K562 (cell line): Measurements from ENCODE around the gene INHBE. TPM values are rescaled to one million over a fixed set of nuclear protein-coding genes. Genes with fewer than 3 reads are reported as not detected.

ENCODE experiments used
- ATAC-seq: fragments of 200-7000 bp; cut with Tn5 transposase; 3 replicates; pipeline ENCODE4 v1.9.1; 2020; ENCODE audit warnings: moderate library complexity
- BruUV-seq: library from RNA; stranded (reverse); fragments of 400-500 nt; replicated peaks from 2 replicates; lab custom pipeline; 2021; lab: Mats Ljungman, UMichigan
- CTCF ChIA-PET: fragments of 300-600 bp; formaldehyde crosslinking; extraction: SDS; loops from one replicate; lab custom pipeline; 2021; ENCODE audit warnings: low intra/inter-chr PET ratio; lab: Yijun Ruan, JAX
- POLR2A ChIA-PET: fragments of 300-600, 350-650 bp; sonication (Branson Sonifier 250); formaldehyde crosslinking; extraction: SDS; loops from one replicate; lab custom pipeline; 2021; ENCODE audit warnings: antibody characterized with exemption, inconsistent platforms; lab: Yijun Ruan, JAX
- DNase-seq, 4 experiments: peaks; one replicate each; pipeline versions ENCODE4 v3.0.0 to v3.0.0-alpha.2; 2011 to 2018; ENCODE audit warnings: low spot score in 3 of 4, mixed read lengths in 3 of 4; ENCODE audit errors: extremely low read depth in 1 of 4
- FAIRE-seq: peaks from 2 replicates; lab custom pipeline; 2011; peaks lifted over from hg19 to GRCh38; lab: Jason Lieb, UNC
- H2AFZ ChIP-seq: 2 replicates; pipeline ENCODE4 v1.6.0; 2011; ENCODE audit warnings: low read depth, low read length, control low read depth, inconsistent platforms
- H3K27ac ChIP-seq: fragments of 200-600 bp; 3 replicates; pipeline ENCODE4 v1.8.0; 2011; ENCODE audit warnings: low read depth, mild to moderate bottlenecking, control low read depth, inconsistent platforms, low read length, moderate library complexity, mixed read lengths; ENCODE audit errors: extremely low read depth
- H3K27me3 ChIP-seq, 2 experiments: fragments of 300-600 bp in 1 of 2; 2 replicates in 1 of 2; 3 replicates in 1 of 2; pipeline versions ENCODE4 v1.6.0 to v1.8.0; 2011; ENCODE audit warnings: inconsistent platforms in 2 of 2, low read length in 2 of 2, mild to moderate bottlenecking in 1 of 2, mixed read lengths in 1 of 2, moderate library complexity in 1 of 2; ENCODE audit not compliant: control insufficient read depth in 2 of 2, insufficient read depth in 2 of 2
- H3K36me3 ChIP-seq: fragments of 300-600 bp; 3 replicates; pipeline ENCODE4 v1.8.0; 2011; ENCODE audit warnings: mild to moderate bottlenecking, low read length, inconsistent platforms; ENCODE audit not compliant: control insufficient read depth, insufficient read depth
- H3K4me1 ChIP-seq, 2 experiments: fragments of 200-600 bp in 1 of 2; replicated peaks in 1 of 2; 2 replicates in 1 of 2; 3 replicates in 1 of 2; pipeline versions ENCODE4 v1.5.1 to v1.8.0; 2011; ENCODE audit warnings: inconsistent platforms in 2 of 2, low read length in 2 of 2, mild to moderate bottlenecking in 1 of 2, mixed read lengths in 1 of 2, moderate library complexity in 1 of 2; ENCODE audit not compliant: control insufficient read depth in 2 of 2, insufficient read depth in 2 of 2
- H3K4me2 ChIP-seq: 2 replicates; pipeline ENCODE4 v1.6.1; 2011; ENCODE audit warnings: low read length, control low read depth, inconsistent platforms, mixed read lengths; ENCODE audit not compliant: insufficient read depth
- H3K4me3 ChIP-seq: fragments of 200-600 bp; sonication (generic), shearing (Covaris generic); 2 replicates; pipeline ENCODE4 v1.5.1; 2016; ENCODE audit warnings: control low read depth, inconsistent platforms
- H3K79me2 ChIP-seq: fragments of 200-600 bp; 3 replicates; pipeline ENCODE4 v1.8.0; 2011; ENCODE audit warnings: low read length, inconsistent platforms; ENCODE audit not compliant: control insufficient read depth, insufficient read depth
- H3K9ac ChIP-seq, 2 experiments: 2 replicates each; pipeline versions ENCODE4 v1.6.0 to v1.6.1; 2011; ENCODE audit warnings: low read depth in 2 of 2, low read length in 2 of 2, control low read depth in 1 of 2, inconsistent platforms in 1 of 2, mild to moderate bottlenecking in 1 of 2, mixed read lengths in 1 of 2; ENCODE audit not compliant: insufficient read depth in 1 of 2
- H3K9me1 ChIP-seq: one replicate; pipeline ENCODE4 v1.6.0; 2011; ENCODE audit warnings: inconsistent platforms, mild to moderate bottlenecking, low read length, moderate library complexity; ENCODE audit not compliant: control insufficient read depth, insufficient read depth
- H3K9me3 ChIP-seq: replicated peaks from 2 replicates; pipeline ENCODE4 v1.5.1; 2011; ENCODE audit warnings: low read depth, low read length, inconsistent platforms; ENCODE audit not compliant: control insufficient read depth, insufficient read depth
- H4K20me1 ChIP-seq: replicated peaks from 2 replicates; pipeline ENCODE4 v1.6.1; 2011; ENCODE audit warnings: low read length, inconsistent platforms, mixed read lengths; ENCODE audit not compliant: control insufficient read depth, insufficient read depth
- IRF2 ChIP-seq: sonication (generic); formaldehyde crosslinking; IDR thresholded peaks from 2 replicates; pipeline ENCODE4 v1.8.1; 2022; ENCODE audit warnings: mild to moderate bottlenecking, missing genetic modification reagents
- LEF1 ChIP-seq: fragments of 450-650 bp; IDR thresholded peaks from 2 replicates; pipeline ENCODE4 v1.6.1; 2016; ENCODE audit warnings: mild to moderate bottlenecking
- MED1 ChIP-seq: sonication (generic); formaldehyde crosslinking; IDR thresholded peaks from 2 replicates; pipeline ENCODE4 v1.8.1; 2023; ENCODE audit warnings: missing genetic modification reagents, borderline replicate concordance
- NCOR1 ChIP-seq: fragments of 450-650 bp; IDR thresholded peaks from 2 replicates; pipeline ENCODE4 v1.6.1; 2016; ENCODE audit warnings: mild to moderate bottlenecking, moderate library complexity
- NR3C1 ChIP-seq: sonication (generic); formaldehyde crosslinking; IDR thresholded peaks from 2 replicates; pipeline ENCODE4 v1.8.1; 2022; ENCODE audit warnings: missing genetic modification reagents
- POLR2AphosphoS2 ChIP-seq: IDR thresholded peaks from 2 replicates; pipeline ENCODE4 v1.6.1; 2012; ENCODE audit warnings: low read length, improper control_type of control experiment
- POLR2B ChIP-seq: fragments of 450-650 bp; IDR thresholded peaks from 2 replicates; pipeline ENCODE4 v1.6.1; 2018; ENCODE audit warnings: low read depth; ENCODE audit not compliant: partially characterized antibody
- RBFOX2 ChIP-seq: fragments of 200-400 bp; formaldehyde crosslinking; IDR thresholded peaks from 2 replicates; pipeline ENCODE4 v1.6.1; 2017; ENCODE audit warnings: low read depth, mild to moderate bottlenecking, low read length, moderate library complexity
- ZBTB40 ChIP-seq, 2 experiments: fragments of 450-650 bp in 1 of 2; sonication (generic) in 1 of 2; formaldehyde crosslinking in 1 of 2; IDR thresholded peaks; 2 replicates each; pipeline versions ENCODE4 v1.7.1 to v1.9.0; 2016 to 2022; ENCODE audit warnings: inconsistent platforms in 1 of 2, mild to moderate bottlenecking in 1 of 2, missing genetic modification reagents in 1 of 2
- ZFPM2 ChIP-seq: fragments of 250-450 bp; sonication (Bioruptor Pico); IDR thresholded peaks from 2 replicates; pipeline ENCODE4 v1.5.1; 2022; ENCODE audit warnings: mild to moderate bottlenecking
- WGBS: fragments of 100-300 bp; shearing (Covaris generic); methylation state at CpG from one replicate; pipeline ENCODE4 v1.1.6; 2016; ENCODE audit warnings: low coverage, mixed read lengths; ENCODE audit not compliant: insufficient coverage; ENCODE audit errors: missing lambda C conversion rate; 5-methylcytosine and 5-hydroxymethylcytosine counted together
- in situ Hi-C: fragments of 300-500 bp; cut with MboI; formaldehyde crosslinking; loops from 4 replicates; pipeline ENCODE4 v1.15.0; 2018; ENCODE audit warnings: inconsistent platforms, mixed read lengths
- intact Hi-C: fragments of 100-400 bp; cut with micrococcal nuclease; formaldehyde crosslinking; loops from 2 replicates; pipeline ENCODE4 v1.14.2; 2022
- polyA plus RNA-seq, 8 experiments: library from polyadenylated mRNA; depleted of rRNA in 4 of 8; stranded (reverse) in 5 of 8; unstranded in 3 of 8; fragments of >200 nt; fragmentation: Nextera tagmentation in 2 of 8; fragmentation: Illumina TruSeq in 1 of 8; extraction: Ambion mirVana in 2 of 8; extraction: Trizol in 1 of 8; gene quantifications; 2 replicates each; pipeline versions ENCODE4 v1.2.1 to v1.2.3, GENCODE V29; 2011 to 2014; ENCODE audit warnings: inconsistent platforms in 1 of 8, missing spikeins in 1 of 8
- total RNA-seq, 7 experiments: library from RNA; depleted of rRNA in 6 of 7; stranded (reverse); fragments of >200 nt in 6 of 7; fragmentation: Illumina TruSeq in 2 of 7; extraction: Trizol in 2 of 7; gene quantifications; 2 replicates each; pipeline versions ENCODE4 v1.2.1 to v1.2.3, GENCODE V29; 2011 to 2021; ENCODE audit warnings: low replicate concordance in 1 of 7

Gene INHBE
- total and polyA plus RNA-seq, 9 of the 15 experiments (the other 6 are each of a cell fraction or from before 2014, with no cell fraction given) = 0.94 to 9.9 (median 7.3) TPM

GRCh38 chr12:57497223-57498131 lies 42.4 kb downstream of the INHBE start:
- H3K9me1 ChIP-seq = peaks cover 6% of the 10 kb centered on the region
- no peaks in the 10 kb centered on the region for H3K27me3 ChIP-seq
- no peaks in the 10 kb centered on the region for H3K4me1 ChIP-seq
- in situ Hi-C loops = no loop called here
- H3K79me2 ChIP-seq = peaks cover 9% of the 10 kb centered on the region; the same call in 1 of the 3 replicates
- intact Hi-C loops = no loop called here
- no peak overlapping the region for H3K9ac ChIP-seq
- H2AFZ ChIP-seq = no peak overlapping the region
- peaks cover 69% of the 10 kb centered on the region for H3K36me3 ChIP-seq
- 0 out of 2 replicates have a peak, but pooled peaks cover 6% of the 10 kb centered on the region for H4K20me1 ChIP-seq
- FAIRE-seq (no peak), ATAC-seq (peak; percentile 23), DNase-seq (no peak)
- CTCF ChIA-PET = no interaction called here
- H3K27ac ChIP-seq = no peak overlapping the region
- 0 out of 2 replicates have a peak, but pooled peaks cover 3% of the 10 kb centered on the region for H3K9me3 ChIP-seq
- POLR2A ChIA-PET = interaction anchor here (0.6 to 1.8 kb wide), 12 partner anchors 8 to 271 kb away, joined by 3 to 9 read pairs (median 4); partner anchors contain the start of gene DDIT3
- 95% methylated on average over 12 of the region's 12 CpGs for WGBS
- H3K4me2 ChIP-seq = no peak overlapping the region
- TSS peak; percentile 14 for BruUV-seq
- no peak overlapping the region for H3K4me3 ChIP-seq
- TF ChIP-seq POLR2B (peak; percentile 66), NCOR1 (no peak), LEF1 (no peak), NR3C1 (no peak), POLR2AphosphoS2 (0 out of 2 replicates have a peak, but pooled peaks have one; percentile 46), MED1 (CRISPR knock-in tag) (no peak), RBFOX2 (peak; percentile 59), ZBTB40 (IDR thresholded peaks at IDR 0.05) (no peak), ZBTB40 (CRISPR knock-in tag; IDR thresholded peaks at IDR 0.05) (no peak), IRF2 (CRISPR knock-in tag) (no peak), ZFPM2 (CRISPR knock-in tag) (no peak)
